PC-9 (cell line): Measurements from ENCODE around the gene GIGYF2. TPM values are rescaled to one million over a fixed set of nuclear protein-coding genes. Genes with fewer than 3 reads are reported as not detected.
"Not testable (repeated sequence)": the region's sequence is repeated elsewhere in the genome, so short reads cannot be mapped to it uniquely, and the experiment has no call there.

ENCODE experiments used
- BruUV-seq: library from RNA; stranded (reverse); fragments of 400-500 nt; replicated peaks from 2 replicates; lab custom pipeline; 2021; lab: Mats Ljungman, UMichigan
- CTCF ChIA-PET: fragments of 300-600 bp; sonication (Branson Sonifier 250); formaldehyde crosslinking; loops from one replicate; lab custom pipeline; 2022; ENCODE audit warnings: antibody characterized with exemption; lab: Charles Lee
- POLR2A ChIA-PET: fragments of 300-600 bp; sonication (Branson Sonifier 250); formaldehyde crosslinking; loops from one replicate; lab custom pipeline; 2022; ENCODE audit warnings: antibody characterized with exemption; ENCODE audit not compliant: unreplicated experiment; lab: Charles Lee
- DNase-seq, 2 experiments: peaks; one replicate each; pipeline versions ENCODE4 v3.0.0 to v3.0.0-alpha.2; 2015 to 2022; ENCODE audit warnings: mixed read lengths in 1 of 2
- H2AFZ ChIP-seq: fragments of 200-600 bp; sonication (generic); 2 replicates; pipeline ENCODE4 v1.8.1; 2017; ENCODE audit warnings: antibody characterized with exemption
- H3F3A ChIP-seq: fragments of 200-600 bp; sonication (generic); 2 replicates; pipeline ENCODE4 v1.8.1; 2017; ENCODE audit warnings: antibody characterized with exemption, mild to moderate bottlenecking, low read depth; ENCODE audit not compliant: insufficient read depth
- H3K27ac ChIP-seq: fragments of 200-600 bp; sonication (generic); 2 replicates; pipeline ENCODE4 v1.6.1; 2016; ENCODE audit warnings: mixed run types
- H3K27me3 ChIP-seq: fragments of 200-600 bp; sonication (generic); 2 replicates; pipeline ENCODE4 v1.6.1; 2016; ENCODE audit warnings: low read depth, mixed run types; ENCODE audit not compliant: insufficient read depth
- H3K36me3 ChIP-seq: fragments of 200-600 bp; sonication (generic); 2 replicates; pipeline ENCODE4 v1.6.1; 2016; ENCODE audit warnings: low read depth, mixed run types
- H3K4me1 ChIP-seq: fragments of 200-600 bp; sonication (generic); replicated peaks from 2 replicates; pipeline ENCODE4 v1.6.1; 2016; ENCODE audit warnings: mixed run types; ENCODE audit not compliant: insufficient read depth
- H3K4me2 ChIP-seq: fragments of 200-600 bp; sonication (generic); 2 replicates; pipeline ENCODE4 v1.6.1; 2017; ENCODE audit warnings: mixed run types
- H3K4me3 ChIP-seq: fragments of 200-600 bp; sonication (generic); 2 replicates; pipeline ENCODE4 v1.6.1; 2016; ENCODE audit warnings: mixed run types
- H3K79me2 ChIP-seq: fragments of 200-600 bp; sonication (generic); 2 replicates; pipeline ENCODE4 v1.6.1; 2017; ENCODE audit warnings: low read depth, mixed run types
- H3K9me2 ChIP-seq: fragments of 200-600 bp; sonication (generic); 2 replicates; pipeline ENCODE4 v1.8.1; 2017; ENCODE audit warnings: mild to moderate bottlenecking; ENCODE audit not compliant: insufficient read depth
- H3K9me3 ChIP-seq: fragments of 200-600 bp; sonication (generic); 2 replicates; pipeline ENCODE4 v1.8.1; 2016; ENCODE audit warnings: low read depth; ENCODE audit not compliant: insufficient read depth
- H4K20me1 ChIP-seq: fragments of 200-600 bp; sonication (generic); 2 replicates; pipeline ENCODE4 v1.8.1; 2017; ENCODE audit not compliant: insufficient read depth
- EZH2 ChIP-seq: fragments of 200-600 bp; sonication (generic); IDR thresholded peaks from 2 replicates; pipeline ENCODE4 v1.8.0; 2017; ENCODE audit warnings: antibody characterized with exemption, low read depth
- intact Hi-C: fragments of 100-400 bp; cut with micrococcal nuclease; formaldehyde crosslinking; loops from one replicate; pipeline ENCODE4 v1.10.0; 2022; ENCODE audit not compliant: unreplicated experiment
- total RNA-seq: library from RNA; stranded (reverse); gene quantifications from 2 replicates; pipeline ENCODE4 v1.2.3, GENCODE V29; 2021
- TF ChIP-seq, protein P1 (sequence below): fragments of 200-600 bp; sonication (generic); conservative IDR thresholded peaks from 2 replicates; pipeline ENCODE4 v1.6.1; 2017; ENCODE audit warnings: mixed run types, antibody characterized with exemption, mild to moderate bottlenecking, moderate library complexity

GIGYF2 gene
- total RNA-seq, 1 experiment from 2014 or later: 86.4 TPM

DNA sequence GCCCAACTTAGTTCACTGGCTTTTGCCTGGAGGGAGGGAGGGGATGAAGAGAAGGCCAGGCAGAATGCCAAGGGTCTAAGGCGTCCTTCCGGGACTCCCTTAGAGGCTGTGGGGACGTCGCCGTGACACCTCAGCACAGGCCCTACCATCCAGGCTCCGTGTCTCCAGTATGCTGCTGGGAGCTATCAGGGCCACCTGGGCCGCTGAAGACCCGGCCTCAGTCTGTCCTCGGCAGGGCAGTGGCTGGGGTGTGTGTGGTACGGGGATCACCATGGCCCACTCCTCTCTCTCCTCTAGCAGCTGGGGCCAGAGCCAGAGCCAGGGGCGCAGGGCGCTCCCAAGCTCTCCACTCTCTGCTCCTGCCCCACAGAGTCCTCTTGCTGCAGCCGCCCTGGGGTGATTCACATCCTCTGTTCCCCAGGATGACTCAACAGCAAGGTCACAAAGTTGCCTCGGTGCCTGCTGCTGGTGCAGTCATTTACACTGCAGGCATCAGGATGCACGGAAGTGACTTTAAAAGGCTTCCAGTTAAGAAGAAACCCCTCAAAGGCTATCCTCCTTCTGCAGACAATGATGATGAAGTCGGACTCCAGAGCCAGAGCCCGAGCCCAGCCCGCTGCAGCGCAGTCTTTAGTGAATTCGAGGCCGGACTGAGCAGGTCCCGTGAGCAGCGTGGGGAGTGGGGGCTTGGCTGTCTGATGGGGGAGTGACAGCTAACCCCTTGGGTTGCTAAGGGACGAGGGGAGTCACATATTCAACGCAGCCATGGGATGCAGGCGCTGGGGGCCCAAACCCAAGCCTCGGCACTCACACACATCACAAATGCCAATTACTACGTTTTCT is 204.8 kb downstream of the GIGYF2 start:
- Histone ChIP-seq H3K4me1 (peaks cover 36% of the 10 kb centered on the region), H3K27ac (peak overlapping the region; percentile 77), H4K20me1 (no peaks in the 10 kb centered on the region), H3K27me3 (no peaks in the 10 kb centered on the region), H3F3A (peaks cover 20% of the 10 kb centered on the region; the same call in 1 of the 2 replicates), H3K79me2 (no peaks in the 10 kb centered on the region), H3K4me3 (peak overlapping the region; percentile 26; the same call in 1 of the 2 replicates), H2AFZ (peak overlapping the region; percentile 68; the same call in 1 of the 2 replicates), H3K36me3 (no peaks in the 10 kb centered on the region), H3K9me3 (no peaks in the 10 kb centered on the region), H3K9me2 (no peaks in the 10 kb centered on the region), H3K4me2 (peak overlapping the region; percentile 74)
- TF ChIP-seq EZH2: no peak
- TF ChIP-seq, protein P1, sequence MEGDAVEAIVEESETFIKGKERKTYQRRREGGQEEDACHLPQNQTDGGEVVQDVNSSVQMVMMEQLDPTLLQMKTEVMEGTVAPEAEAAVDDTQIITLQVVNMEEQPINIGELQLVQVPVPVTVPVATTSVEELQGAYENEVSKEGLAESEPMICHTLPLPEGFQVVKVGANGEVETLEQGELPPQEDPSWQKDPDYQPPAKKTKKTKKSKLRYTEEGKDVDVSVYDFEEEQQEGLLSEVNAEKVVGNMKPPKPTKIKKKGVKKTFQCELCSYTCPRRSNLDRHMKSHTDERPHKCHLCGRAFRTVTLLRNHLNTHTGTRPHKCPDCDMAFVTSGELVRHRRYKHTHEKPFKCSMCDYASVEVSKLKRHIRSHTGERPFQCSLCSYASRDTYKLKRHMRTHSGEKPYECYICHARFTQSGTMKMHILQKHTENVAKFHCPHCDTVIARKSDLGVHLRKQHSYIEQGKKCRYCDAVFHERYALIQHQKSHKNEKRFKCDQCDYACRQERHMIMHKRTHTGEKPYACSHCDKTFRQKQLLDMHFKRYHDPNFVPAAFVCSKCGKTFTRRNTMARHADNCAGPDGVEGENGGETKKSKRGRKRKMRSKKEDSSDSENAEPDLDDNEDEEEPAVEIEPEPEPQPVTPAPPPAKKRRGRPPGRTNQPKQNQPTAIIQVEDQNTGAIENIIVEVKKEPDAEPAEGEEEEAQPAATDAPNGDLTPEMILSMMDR: no peak
- intact Hi-C loops: loop anchor here (5.0 kb wide), 1 partner anchor 125 kb away; no protein-coding TSS in a partner anchor
- peak; percentile 86 to 92 for DNase-seq
- CTCF ChIA-PET: no interaction called here
- POLR2A ChIA-PET: interaction anchor here (0.5 to 1.0 kb wide), 2 partner anchors 9 to 11 kb away, joined by 3 to 5 read pairs; no protein-coding TSS in a partner anchor
- BruUV-seq: TSS peak; percentile 80

GRCh38 chr2:232903989-232904388 is 206.9 kb downstream of the GIGYF2 start:
- Histone ChIP-seq H3K4me2 (no peak overlapping the region), H3K36me3 (no peaks in the 10 kb centered on the region), H3K79me2 (no peaks in the 10 kb centered on the region), H3K4me3 (no peak overlapping the region), H3K27me3 (no peaks in the 10 kb centered on the region), H2AFZ (no peak overlapping the region), H3K9me2 (no peaks in the 10 kb centered on the region), H3F3A (peaks cover 22% of the 10 kb centered on the region; the same call in 1 of the 2 replicates), H3K27ac (no peak overlapping the region), H3K9me3 (no peaks in the 10 kb centered on the region), H3K4me1 (peaks cover 36% of the 10 kb centered on the region), H4K20me1 (no peaks in the 10 kb centered on the region)
- no peak for TF ChIP-seq EZH2
- TF ChIP-seq, protein P1: no peak
- POLR2A ChIA-PET: no interaction called here
- CTCF ChIA-PET: no interaction called here
- no peak for DNase-seq
- intact Hi-C loops: loop anchor here (5.0 kb wide), 1 partner anchor 123 kb away; no protein-coding TSS in a partner anchor
- BruUV-seq: no TSS peak

- POLR2A ChIA-PET: not testable (repeated sequence)
Measured at GRCh38 chr2:232906867-232907717, 210.0 kb downstream of the GIGYF2 start.

DNA sequence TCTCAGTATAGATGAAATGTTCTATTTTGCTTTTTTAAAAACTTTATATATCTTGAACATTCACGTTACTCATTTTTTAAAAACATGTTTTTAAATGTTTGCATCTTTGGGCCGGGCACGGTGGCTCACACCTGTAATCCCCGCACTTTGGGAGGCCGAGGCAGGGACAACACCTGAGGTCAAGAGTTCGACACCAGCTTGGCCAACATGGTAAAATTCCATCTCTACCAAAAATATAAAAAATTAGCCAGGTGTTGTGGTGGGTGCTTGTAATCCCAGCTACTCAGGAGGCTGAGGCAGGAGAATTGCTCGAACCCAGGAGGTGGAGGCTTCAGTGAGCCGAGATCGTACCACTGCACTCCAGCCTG is 210.6 kb downstream of the GIGYF2 start:
- CTCF ChIA-PET, H3F3A ChIP-seq, BruUV-seq, H2AFZ ChIP-seq, H3K79me2 ChIP-seq, POLR2A ChIA-PET, H3K4me3 ChIP-seq, H3K4me2 ChIP-seq, intact Hi-C loops, H4K20me1 ChIP-seq, H3K27me3 ChIP-seq, DNase-seq, H3K27ac ChIP-seq, H3K9me3 ChIP-seq, H3K9me2 ChIP-seq, H3K36me3 ChIP-seq: not testable (repeated sequence)
- peaks cover 15% of the 10 kb centered on the region for H3K4me1 ChIP-seq

More at GRCh38 chr2:232906867-232907717, 210.0 kb downstream of the GIGYF2 start:
- H3K79me2 ChIP-seq, H3K4me3 ChIP-seq, H3K9me2 ChIP-seq, H3K36me3 ChIP-seq, H2AFZ ChIP-seq, BruUV-seq, CTCF ChIA-PET, H4K20me1 ChIP-seq, intact Hi-C loops, H3K4me2 ChIP-seq, H3K9me3 ChIP-seq, DNase-seq, H3F3A ChIP-seq, H3K27ac ChIP-seq, H3K27me3 ChIP-seq: not testable (repeated sequence)
- peaks cover 21% of the 10 kb centered on the region for H3K4me1 ChIP-seq
